ENCODE results near the gene CCNY. TPM values are rescaled to one million over a fixed set of nuclear protein-coding genes. Genes with fewer than 3 reads are reported as not detected.

The CCNY gene
- total RNA-seq, 1 donor from 2014 or later: 85.9 TPM

DNA sequence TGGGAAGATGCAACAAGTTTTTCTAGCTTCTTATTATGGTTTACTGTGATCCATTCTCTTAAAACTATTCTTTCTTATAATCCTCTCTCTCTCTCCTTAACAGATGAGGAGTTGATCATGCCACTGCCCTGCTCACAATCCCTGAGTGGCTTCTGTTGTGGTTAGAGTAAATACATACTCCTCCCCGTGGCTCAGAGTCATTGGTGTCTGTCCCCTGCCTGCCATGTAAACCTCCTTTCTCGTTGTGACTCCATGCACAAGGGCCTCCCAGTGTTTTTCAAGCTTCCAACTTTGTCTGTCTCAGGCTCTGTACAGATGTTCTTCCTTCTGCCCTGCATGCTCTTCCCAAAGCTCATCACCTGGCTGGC lies 20.4 kb downstream of the CCNY start:
- Histone ChIP-seq H3K27ac (ENCODE audit: low read depth, low read length) (no peak overlapping the region), H4K20me1 (ENCODE audit: insufficient read depth, low read length) (peaks cover 96% of the 10 kb centered on the region), H3K4me3 (ENCODE audit: insufficient read depth, low read depth, low read length) (no peak overlapping the region), H3K79me2 (ENCODE audit: insufficient read depth, low read length) (peaks cover 99% of the 10 kb centered on the region), H3K9ac (ENCODE audit: low read length) (no peak overlapping the region), H3K4me2 (ENCODE audit: low read length) (no peak overlapping the region), H3K9me3 (ENCODE audit: insufficient read depth, low read depth, low read length) (no peaks in the 10 kb centered on the region), H3K36me3 (ENCODE audit: insufficient read depth, low read length) (no peaks in the 10 kb centered on the region), H3K4me1 (ENCODE audit: insufficient read depth, low read length) (peaks cover 13% of the 10 kb centered on the region), H3K27me3 (ENCODE audit: insufficient read depth, low read length) (no peaks in the 10 kb centered on the region), H2AFZ (ENCODE audit: low read depth, low read length) (no peak overlapping the region)
- no peaks in the 10 kb centered on the region for H3K27me3 Mint-ChIP-seq (ENCODE audit: low read depth, unreplicated experiment)
- DNase-seq (ENCODE audit: low read depth): no peak
- no peak for TF ChIP-seq EZH2 (IDR thresholded peaks at IDR 0.05; ENCODE audit: insufficient read depth, low read length)
- TF ChIP-seq, protein P1, sequence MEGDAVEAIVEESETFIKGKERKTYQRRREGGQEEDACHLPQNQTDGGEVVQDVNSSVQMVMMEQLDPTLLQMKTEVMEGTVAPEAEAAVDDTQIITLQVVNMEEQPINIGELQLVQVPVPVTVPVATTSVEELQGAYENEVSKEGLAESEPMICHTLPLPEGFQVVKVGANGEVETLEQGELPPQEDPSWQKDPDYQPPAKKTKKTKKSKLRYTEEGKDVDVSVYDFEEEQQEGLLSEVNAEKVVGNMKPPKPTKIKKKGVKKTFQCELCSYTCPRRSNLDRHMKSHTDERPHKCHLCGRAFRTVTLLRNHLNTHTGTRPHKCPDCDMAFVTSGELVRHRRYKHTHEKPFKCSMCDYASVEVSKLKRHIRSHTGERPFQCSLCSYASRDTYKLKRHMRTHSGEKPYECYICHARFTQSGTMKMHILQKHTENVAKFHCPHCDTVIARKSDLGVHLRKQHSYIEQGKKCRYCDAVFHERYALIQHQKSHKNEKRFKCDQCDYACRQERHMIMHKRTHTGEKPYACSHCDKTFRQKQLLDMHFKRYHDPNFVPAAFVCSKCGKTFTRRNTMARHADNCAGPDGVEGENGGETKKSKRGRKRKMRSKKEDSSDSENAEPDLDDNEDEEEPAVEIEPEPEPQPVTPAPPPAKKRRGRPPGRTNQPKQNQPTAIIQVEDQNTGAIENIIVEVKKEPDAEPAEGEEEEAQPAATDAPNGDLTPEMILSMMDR (IDR thresholded peaks at IDR 0.05; ENCODE audit: insufficient read depth, low read depth, low read length): no peak
- no peak overlapping the region for H3K4me3 Mint-ChIP-seq (ENCODE audit: unreplicated experiment)
- H3K9me3 Mint-ChIP-seq (ENCODE audit: unreplicated experiment): peaks cover 2% of the 10 kb centered on the region
- H3K36me3 Mint-ChIP-seq (ENCODE audit: low read depth, unreplicated experiment): peaks cover 3% of the 10 kb centered on the region
- no peak for FAIRE-seq
- peaks cover 48% of the 10 kb centered on the region for H3K4me1 Mint-ChIP-seq (ENCODE audit: low read depth, unreplicated experiment)
- no peak overlapping the region for H3K27ac Mint-ChIP-seq (ENCODE audit: unreplicated experiment)

DNA sequence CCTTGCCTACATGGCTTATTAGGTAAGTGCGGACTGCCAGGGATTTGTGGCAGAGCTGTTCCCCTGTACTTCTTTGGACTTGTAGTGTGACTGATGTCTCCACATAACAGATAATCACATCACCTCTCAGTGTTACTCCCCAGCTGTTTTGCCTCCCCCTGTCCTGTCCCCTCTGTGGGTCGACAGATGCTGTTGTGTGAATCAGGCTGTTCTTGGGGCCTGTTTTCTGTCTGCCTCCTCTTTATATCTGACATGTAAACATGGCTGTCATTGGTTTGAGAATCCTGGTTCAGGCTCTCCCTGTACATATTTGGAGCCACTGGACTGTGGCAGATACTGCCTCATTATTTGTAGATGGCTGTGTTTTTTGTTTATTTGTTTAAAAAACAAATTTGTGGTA lies 22.7 kb downstream of the CCNY start:
- Histone ChIP-seq H3K27me3 (ENCODE audit: insufficient read depth, low read length) (no peaks in the 10 kb centered on the region), H3K9me3 (ENCODE audit: insufficient read depth, low read depth, low read length) (no peaks in the 10 kb centered on the region), H3K36me3 (ENCODE audit: insufficient read depth, low read length) (no peaks in the 10 kb centered on the region), H3K79me2 (ENCODE audit: insufficient read depth, low read length) (peaks cover 99% of the 10 kb centered on the region), H4K20me1 (ENCODE audit: insufficient read depth, low read length) (peaks cover 92% of the 10 kb centered on the region), H2AFZ (ENCODE audit: low read depth, low read length) (no peak overlapping the region), H3K4me1 (ENCODE audit: insufficient read depth, low read length) (peaks cover 9% of the 10 kb centered on the region), H3K27ac (ENCODE audit: low read depth, low read length) (no peak overlapping the region), H3K4me2 (ENCODE audit: low read length) (no peak overlapping the region), H3K9ac (ENCODE audit: low read length) (no peak overlapping the region), H3K4me3 (ENCODE audit: insufficient read depth, low read depth, low read length) (no peak overlapping the region)
- DNase-seq (ENCODE audit: low read depth) (no peak), FAIRE-seq (no peak)
- H3K4me3 Mint-ChIP-seq (ENCODE audit: unreplicated experiment): no peak overlapping the region
- H3K27ac Mint-ChIP-seq (ENCODE audit: unreplicated experiment): no peak overlapping the region
- no peak for TF ChIP-seq EZH2 (IDR thresholded peaks at IDR 0.05; ENCODE audit: insufficient read depth, low read length)
- TF ChIP-seq, protein P1 (IDR thresholded peaks at IDR 0.05; ENCODE audit: insufficient read depth, low read depth, low read length): no peak
- H3K4me1 Mint-ChIP-seq (ENCODE audit: low read depth, unreplicated experiment): peaks cover 39% of the 10 kb centered on the region
- H3K27me3 Mint-ChIP-seq (ENCODE audit: low read depth, unreplicated experiment): no peaks in the 10 kb centered on the region
- H3K9me3 Mint-ChIP-seq (ENCODE audit: unreplicated experiment): no peaks in the 10 kb centered on the region
- H3K36me3 Mint-ChIP-seq (ENCODE audit: low read depth, unreplicated experiment): peaks cover 1% of the 10 kb centered on the region

DNA sequence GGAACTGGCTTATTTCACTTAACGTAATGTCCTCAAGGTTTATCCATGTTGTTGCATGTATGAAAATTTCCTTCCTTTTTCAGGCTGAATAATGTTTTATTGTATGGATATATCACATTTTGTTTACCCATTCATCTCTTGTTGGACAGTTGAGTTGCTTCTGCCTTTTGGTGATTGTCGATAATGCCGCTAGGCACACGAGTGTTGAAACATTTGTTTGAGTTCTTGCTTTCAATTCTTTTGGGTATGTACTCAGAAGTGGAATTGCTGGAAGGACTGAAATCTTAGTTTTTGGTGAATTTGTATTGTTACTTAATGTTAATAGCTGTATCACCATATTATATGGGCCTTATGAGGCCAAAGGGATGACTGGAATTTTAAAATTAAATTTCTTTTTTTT lies 23.6 kb downstream of the CCNY start:
- Histone ChIP-seq H3K79me2 (ENCODE audit: insufficient read depth, low read length) (peaks cover 99% of the 10 kb centered on the region), H4K20me1 (ENCODE audit: insufficient read depth, low read length) (peaks cover 92% of the 10 kb centered on the region)

More for the DNA sequence above, 23.6 kb downstream of the CCNY start:
- Histone ChIP-seq H3K4me2 (ENCODE audit: low read length) (no peak overlapping the region), H3K27me3 (ENCODE audit: insufficient read depth, low read length) (no peaks in the 10 kb centered on the region), H3K27ac (ENCODE audit: low read depth, low read length) (no peak overlapping the region), H3K36me3 (ENCODE audit: insufficient read depth, low read length) (no peaks in the 10 kb centered on the region), H2AFZ (ENCODE audit: low read depth, low read length) (no peak overlapping the region), H3K4me3 (ENCODE audit: insufficient read depth, low read depth, low read length) (no peak overlapping the region), H3K9me3 (ENCODE audit: insufficient read depth, low read depth, low read length) (no peaks in the 10 kb centered on the region), H3K4me1 (ENCODE audit: insufficient read depth, low read length) (peaks cover 7% of the 10 kb centered on the region), H3K9ac (ENCODE audit: low read length) (no peak overlapping the region)
- no peak for TF ChIP-seq EZH2 (IDR thresholded peaks at IDR 0.05; ENCODE audit: insufficient read depth, low read length)
- H3K4me1 Mint-ChIP-seq (ENCODE audit: low read depth, unreplicated experiment): peaks cover 39% of the 10 kb centered on the region
- no peaks in the 10 kb centered on the region for H3K9me3 Mint-ChIP-seq (ENCODE audit: unreplicated experiment)
- H3K4me3 Mint-ChIP-seq (ENCODE audit: unreplicated experiment): no peak overlapping the region
- peaks cover 1% of the 10 kb centered on the region for H3K36me3 Mint-ChIP-seq (ENCODE audit: low read depth, unreplicated experiment)
- no peaks in the 10 kb centered on the region for H3K27me3 Mint-ChIP-seq (ENCODE audit: low read depth, unreplicated experiment)
- H3K27ac Mint-ChIP-seq (ENCODE audit: unreplicated experiment): no peak overlapping the region
- no peak for DNase-seq (ENCODE audit: low read depth)
- no peak for FAIRE-seq

Data from astrocyte (in vitro differentiated cells and primary cell).